Testis (tissue), 3 donors: ENCODE measurements around the gene ABTB1. TPM values are rescaled to one million over a fixed set of nuclear protein-coding genes. Genes with fewer than 3 reads are reported as not detected.

Source experiments
- DNase-seq: peaks from one replicate; pipeline ENCODE4 v3.0.0-alpha.2; 2019
- H3K27ac ChIP-seq, 2 donors: fragments of 200-600 bp; sonication (generic); one replicate each; pipeline ENCODE4 v1.5.1; 2019
- H3K27me3 ChIP-seq: fragments of 200-600 bp; sonication (generic); one replicate; pipeline ENCODE4 v1.5.1; 2019
- H3K36me3 ChIP-seq: fragments of 200-600 bp; sonication (generic); one replicate; pipeline ENCODE4 v1.5.1; 2017; ENCODE audit warnings: low read depth; ENCODE audit errors: missing control alignments
- H3K4me1 ChIP-seq: fragments of 200-600 bp; sonication (generic); one replicate; pipeline ENCODE4 v1.5.1; 2019
- H3K4me3 ChIP-seq, 2 donors: fragments of 200-600 bp; sonication (generic); one replicate each; pipeline ENCODE4 v1.5.1; 2017 to 2019
- H3K9me3 ChIP-seq: fragments of 200-600 bp; sonication (generic); one replicate; pipeline ENCODE4 v1.5.1; 2017
- CTCF ChIP-seq, 3 experiments: fragments of 450-650 bp in 2 of 3; fragments of 200-600 bp in 1 of 3; sonication (generic) in 1 of 3; IDR thresholded peaks; one replicate each; pipeline ENCODE4 v1.5.1; 2016 to 2019; ENCODE audit warnings: antibody characterized with exemption in 3 of 3, mild to moderate bottlenecking in 2 of 3, moderate library complexity in 1 of 3
- POLR2A ChIP-seq: fragments of 450-650 bp; IDR thresholded peaks from one replicate; pipeline ENCODE4 v1.6.1; 2017; ENCODE audit warnings: antibody characterized with exemption, mild to moderate bottlenecking, moderate library complexity
- WGBS, 2 donors: methylation state at CpG; one replicate each; pipeline ENCODE4 v1.1.5; 2018; 5-methylcytosine and 5-hydroxymethylcytosine counted together
- intact Hi-C: fragments of 100-400 bp; cut with DNase I; formaldehyde crosslinking; loops from one replicate; pipeline ENCODE4 v1.15.1; 2023; ENCODE audit warnings: low total_unique reads
- polyA plus RNA-seq: library from polyadenylated mRNA; stranded (reverse); fragments of 350-450 nt; fragmentation: Illumina TruSeq; extraction: RNeasy Lipid Tissue Mini Kit (QIAGEN cat#74804); gene quantifications from one replicate; pipeline ENCODE4 v1.2.3, GENCODE V29; 2014; ENCODE audit warnings: low read depth, low replicate concordance; ENCODE audit not compliant: insufficient read depth
- total RNA-seq, 2 donors: library from RNA; depleted of rRNA; stranded (reverse); fragments of >200 nt; gene quantifications; one replicate each; pipeline ENCODE4 v1.2.3, GENCODE V29; 2016

The ABTB1 gene
- total and polyA plus RNA-seq, 3 donors from 2014 or later: 16.7 to 39.1 (median 28.7) TPM

GRCh38 chr3:127726894-127727293 lies 54.1 kb downstream of the ABTB1 start:
- Histone ChIP-seq H3K27me3 (no peaks in the 10 kb centered on the region), H3K4me1 (peaks cover 23% of the 10 kb centered on the region), H3K9me3 (no peaks in the 10 kb centered on the region), H3K4me3 (no peak overlapping the region), H3K36me3 (no peaks in the 10 kb centered on the region), H3K27ac (no peak overlapping the region)
- TF ChIP-seq POLR2A (no peak), CTCF (IDR thresholded peaks at IDR 0.05) (no peak)
- intact Hi-C loops: no loop called here
- DNase-seq: no peak
- WGBS, 2 donors: 77 to 84% methylated on average over 3 of the region's 3 CpGs

- no peak for DNase-seq
- peaks cover 20% of the 10 kb centered on the region for H3K4me1 ChIP-seq
Measured at GRCh38 chr3:127728417-127729015, 55.8 kb downstream of the ABTB1 start.

GRCh38 chr3:127729556-127730056 lies 56.9 kb downstream of the ABTB1 start:
- no peaks in the 10 kb centered on the region for H3K9me3 ChIP-seq
- TF ChIP-seq CTCF (IDR thresholded peaks at IDR 0.05) (no peak), POLR2A (no peak)
- DNase-seq: no peak
- H3K27me3 ChIP-seq: no peaks in the 10 kb centered on the region
- H3K4me1 ChIP-seq: peaks cover 31% of the 10 kb centered on the region
- no peak overlapping the region for H3K27ac ChIP-seq
- intact Hi-C loops: no loop called here
- WGBS, 2 donors: 79 to 81% methylated on average over 4 of the region's 4 CpGs
- no peak overlapping the region for H3K4me3 ChIP-seq
- H3K36me3 ChIP-seq: no peaks in the 10 kb centered on the region

More at GRCh38 chr3:127728417-127729015, 55.8 kb downstream of the ABTB1 start:
- 65 to 90% methylated on average over 7 of the region's 7 CpGs for WGBS, 2 donors
- intact Hi-C loops: no loop called here
- H3K27ac ChIP-seq: no peak overlapping the region
- H3K27me3 ChIP-seq: no peaks in the 10 kb centered on the region
- no peak overlapping the region for H3K4me3 ChIP-seq
- TF ChIP-seq POLR2A: no peak
- no peak for TF ChIP-seq CTCF (IDR thresholded peaks at IDR 0.05)
- no peaks in the 10 kb centered on the region for H3K36me3 ChIP-seq
- H3K9me3 ChIP-seq: no peaks in the 10 kb centered on the region

- 78 to 79% methylated on average over 8 of the region's 8 CpGs for WGBS, 2 donors
- no peak for DNase-seq
- intact Hi-C loops: no loop called here
- TF ChIP-seq POLR2A (no peak), CTCF (IDR thresholded peaks at IDR 0.05) (no peak)
- H3K4me3 ChIP-seq: no peak overlapping the region
- peaks cover 37% of the 10 kb centered on the region for H3K4me1 ChIP-seq
- H3K9me3 ChIP-seq: no peaks in the 10 kb centered on the region
- no peaks in the 10 kb centered on the region for H3K36me3 ChIP-seq
- H3K27ac ChIP-seq: no peak overlapping the region
- no peaks in the 10 kb centered on the region for H3K27me3 ChIP-seq
Measured at GRCh38 chr3:127730171-127730570, 57.4 kb downstream of the ABTB1 start.

Other genes with a start within 250 kb of the ABTB1 start
- 10 to 100 TPM; 55.7 to 59.3 TPM for gene TPRA1, start 82.2 kb upstream of the ABTB1 start, total RNA-seq
- gene TPRA1, start 82.2 kb upstream of the ABTB1 start, polyA plus RNA-seq: 32.6 TPM
- gene MCM2, start 74.5 kb upstream of the ABTB1 start, total RNA-seq: 10 to 100 TPM; 40.8 to 49.3 TPM
- gene MCM2, start 74.5 kb upstream of the ABTB1 start, polyA plus RNA-seq: 32.5 TPM
- gene PODXL2, start 43.8 kb upstream of the ABTB1 start, total RNA-seq: 10 to 100 TPM; 71.9 to 88.8 TPM
- gene PODXL2, start 43.8 kb upstream of the ABTB1 start, polyA plus RNA-seq: 51.3 TPM
- 10 to 100 TPM; 18.3 to 19.2 TPM for gene MGLL, start 149.6 kb downstream of the ABTB1 start, total RNA-seq
- 26.0 TPM for gene MGLL, start 149.6 kb downstream of the ABTB1 start, polyA plus RNA-seq
- 1 to 10 TPM; 1.6 to 4.6 TPM for gene KBTBD12, start 242.3 kb downstream of the ABTB1 start, total RNA-seq
- gene KBTBD12, start 242.3 kb downstream of the ABTB1 start, polyA plus RNA-seq: 2.7 TPM